SKM-1 (cell line): ENCODE data around the gene HIRIP3.

Experiments
- DNase-seq: peaks from one replicate; lab custom pipeline; 2025; ENCODE audit not compliant: unreplicated experiment; lab: John Stamatoyannopoulos, UW

The HIRIP3 gene

GRCh38 chr16:29984764-29985147 is 10.7 kb downstream of the HIRIP3 start:
- DNase-seq = no peak

GRCh38 chr16:29984137-29984763 is 11.2 kb downstream of the HIRIP3 start:
- DNase-seq = no peak

DNA sequence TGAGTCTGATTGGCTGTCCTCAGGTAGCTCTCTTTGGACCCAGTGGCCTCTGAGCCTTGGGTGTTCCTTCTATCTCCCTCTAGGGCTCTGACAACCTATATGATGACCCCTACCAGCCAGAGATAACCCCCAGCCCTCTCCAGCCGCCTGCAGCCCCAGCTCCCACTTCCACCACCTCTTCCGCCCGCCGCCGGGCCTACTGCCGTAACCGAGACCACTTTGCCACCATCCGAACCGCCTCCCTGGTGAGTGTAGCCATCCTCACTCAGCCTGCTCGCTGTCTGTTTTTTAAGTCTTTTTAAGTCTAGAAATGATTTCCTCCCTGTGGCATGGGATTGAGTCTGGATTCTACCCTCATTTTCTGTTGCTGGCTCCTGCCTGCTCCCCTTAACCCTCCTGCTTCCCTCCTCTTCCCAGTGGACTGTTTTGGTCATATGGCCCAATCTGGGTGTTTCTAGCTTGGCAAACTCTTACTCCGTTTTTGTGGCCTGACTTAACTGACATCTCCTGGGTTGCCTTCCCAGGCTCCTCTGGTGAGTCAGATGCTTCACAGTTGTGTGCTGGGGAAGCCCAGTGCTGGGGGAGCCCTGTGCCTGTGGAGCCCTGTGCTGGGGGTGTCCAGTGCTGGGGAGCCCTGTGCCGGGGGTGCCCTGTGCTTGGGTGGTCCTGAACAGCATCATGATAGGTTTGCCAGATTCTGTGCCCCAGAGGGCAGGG is 11.8 kb downstream of the HIRIP3 start:
- no peak for DNase-seq

DNA sequence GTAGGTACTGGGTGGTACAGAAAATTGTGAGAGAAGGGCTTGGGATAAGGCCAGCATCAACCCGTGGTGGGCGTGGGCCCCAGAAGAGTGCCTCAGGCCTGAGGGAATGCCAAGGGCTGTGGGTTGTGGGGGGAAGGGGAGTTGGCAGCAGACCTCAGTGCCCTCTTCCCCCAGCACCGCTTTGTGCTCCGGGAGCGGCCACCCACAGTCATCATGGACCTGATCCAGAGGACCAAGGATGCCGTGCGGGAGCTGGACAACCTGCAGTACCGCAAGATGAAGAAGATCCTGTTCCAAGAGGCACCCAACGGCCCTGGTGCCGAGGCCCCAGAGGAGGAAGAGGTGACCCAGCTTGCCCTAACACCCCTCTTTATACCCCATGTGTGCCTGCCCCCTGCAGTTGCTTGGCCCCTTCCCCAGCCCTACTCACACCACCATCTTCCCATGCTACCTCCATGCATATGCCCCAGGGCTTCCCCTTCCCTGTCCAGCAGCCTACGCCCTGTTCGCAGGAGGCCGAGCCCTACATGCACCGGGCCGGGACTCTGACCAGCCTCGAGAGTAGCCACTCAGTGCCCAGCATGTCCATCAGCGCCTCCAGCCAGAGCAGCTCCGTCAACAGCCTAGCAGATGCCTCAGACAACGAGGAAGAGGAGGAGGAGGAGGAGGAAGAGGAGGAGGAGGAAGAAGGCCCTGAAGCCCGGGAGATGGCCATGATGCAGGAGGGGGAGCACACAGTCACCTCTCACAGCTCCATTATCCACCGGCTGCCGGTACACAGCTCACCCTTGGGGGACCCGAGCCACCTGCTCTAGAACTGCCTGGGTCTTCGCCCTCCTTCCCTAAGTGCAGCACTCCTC is 12.6 kb downstream of the HIRIP3 start:
- DNase-seq = no peak

DNA sequence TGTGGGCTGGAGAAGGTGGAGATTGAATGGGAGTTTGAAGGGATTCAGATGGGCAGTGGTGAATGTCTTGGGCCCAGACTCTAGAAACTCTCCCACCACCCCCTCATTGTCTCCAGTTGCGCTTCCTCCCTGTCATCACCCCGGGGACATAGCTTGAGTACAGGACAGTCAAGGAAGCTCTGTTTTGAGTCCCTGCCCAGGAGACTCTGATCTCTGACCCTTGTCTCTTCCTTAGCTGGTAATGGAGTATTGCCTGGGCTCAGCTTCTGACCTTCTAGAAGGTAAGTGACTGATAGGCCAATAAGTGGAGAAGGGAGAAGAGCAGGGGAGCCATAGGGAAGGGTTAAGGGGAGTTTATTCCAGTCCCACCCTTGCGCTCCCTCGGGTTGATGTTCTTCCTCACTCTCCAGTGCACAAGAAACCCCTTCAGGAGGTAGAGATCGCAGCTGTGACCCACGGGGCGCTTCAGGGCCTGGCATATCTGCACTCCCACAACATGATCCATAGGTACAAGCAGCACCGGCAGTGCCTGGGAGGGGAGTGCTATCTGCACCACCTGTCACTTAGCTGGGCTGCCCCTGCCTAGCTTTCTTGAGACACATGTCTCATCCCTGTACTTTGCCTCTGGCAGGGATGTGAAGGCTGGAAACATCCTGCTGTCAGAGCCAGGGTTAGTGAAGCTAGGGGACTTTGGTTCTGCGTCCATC is 16.7 kb downstream of the HIRIP3 start:
- no peak for DNase-seq

DNA sequence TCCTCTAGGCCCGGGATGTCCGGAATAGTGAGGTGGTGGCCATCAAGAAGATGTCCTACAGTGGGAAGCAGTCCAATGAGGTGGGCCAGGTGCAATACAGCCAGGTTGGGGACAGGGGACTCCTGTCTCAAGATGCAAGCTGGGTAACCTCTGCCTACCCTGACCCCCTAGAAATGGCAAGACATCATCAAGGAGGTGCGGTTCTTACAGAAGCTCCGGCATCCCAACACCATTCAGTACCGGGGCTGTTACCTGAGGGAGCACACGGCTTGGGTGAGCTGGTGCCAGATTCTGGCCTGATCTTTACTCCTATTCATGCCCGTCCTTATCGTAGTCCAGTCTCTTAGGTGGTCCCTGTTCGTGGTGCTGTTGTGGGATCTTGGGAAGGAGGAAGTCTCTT is 17.3 kb downstream of the HIRIP3 start:
- DNase-seq = no peak

DNA sequence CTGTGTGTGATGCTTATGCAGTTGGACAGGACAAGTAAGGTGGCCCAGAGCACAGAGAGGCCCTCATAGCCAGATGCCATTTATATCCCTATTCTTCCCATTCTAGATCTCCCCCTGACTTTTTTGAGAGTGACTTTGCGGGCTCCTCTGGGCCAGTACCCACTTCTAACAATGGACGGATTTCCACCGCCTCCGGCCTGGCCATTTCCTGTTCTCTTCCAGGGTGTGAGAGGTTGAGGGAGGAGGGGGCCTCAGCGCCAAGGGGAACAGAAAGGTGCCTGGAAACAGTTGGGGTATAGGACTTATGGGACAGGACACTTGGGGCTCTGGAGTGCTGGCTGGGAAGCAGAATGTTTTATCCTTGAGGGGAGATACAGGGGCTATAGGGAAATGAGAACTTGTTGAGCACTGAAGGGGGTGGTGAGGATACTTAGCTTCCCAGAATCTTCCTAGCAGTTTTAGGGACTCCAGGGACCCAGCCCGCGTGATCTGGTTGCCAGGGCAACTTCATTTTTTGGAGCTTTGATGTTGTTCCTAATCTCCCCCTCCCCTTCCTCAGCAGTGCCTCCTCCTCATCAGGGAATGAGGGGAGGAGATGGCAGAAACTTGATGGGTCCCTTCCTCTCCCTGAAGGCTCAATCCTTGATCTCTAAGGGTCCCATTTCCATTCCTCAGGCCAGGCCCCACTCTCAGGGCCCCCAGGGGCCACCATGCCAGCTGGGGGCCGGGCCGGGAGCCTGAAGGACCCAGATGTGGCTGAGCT is 18.2 kb downstream of the HIRIP3 start:
- no peak for DNase-seq

DNA sequence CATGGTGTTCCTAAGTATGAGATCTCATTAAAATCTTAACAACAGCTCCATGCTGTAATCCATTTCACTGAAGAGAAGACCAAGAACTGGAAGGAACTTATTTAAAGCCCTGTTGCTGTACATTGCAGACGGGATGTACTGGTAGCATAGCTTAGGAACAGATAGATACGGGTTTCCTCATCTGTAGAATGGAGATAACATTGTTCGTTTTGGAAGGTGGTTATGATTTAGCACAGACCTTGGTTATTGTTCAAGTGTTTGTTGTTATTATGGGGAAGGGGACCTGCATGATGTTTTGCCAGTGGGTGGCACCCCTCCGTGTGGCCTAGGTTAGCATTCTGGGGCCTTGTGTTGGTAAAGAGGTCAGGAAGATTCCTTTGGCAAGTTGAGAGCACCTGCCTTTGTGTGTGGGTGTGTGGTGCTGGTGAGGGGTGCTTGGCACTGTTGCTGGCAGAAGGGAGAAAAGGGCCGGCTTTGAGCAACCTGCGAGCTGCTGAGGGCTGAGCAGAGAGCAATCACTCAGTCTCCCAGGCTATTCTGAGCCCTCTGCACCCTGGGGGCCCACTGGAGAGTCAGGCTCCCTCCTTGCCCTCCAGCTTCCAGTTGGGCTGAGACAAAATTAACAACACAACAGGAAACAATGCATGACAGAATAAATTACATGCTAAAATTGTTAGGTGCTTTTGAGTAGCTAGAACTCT is 19.5 kb downstream of the HIRIP3 start:
- DNase-seq = no peak

DNA sequence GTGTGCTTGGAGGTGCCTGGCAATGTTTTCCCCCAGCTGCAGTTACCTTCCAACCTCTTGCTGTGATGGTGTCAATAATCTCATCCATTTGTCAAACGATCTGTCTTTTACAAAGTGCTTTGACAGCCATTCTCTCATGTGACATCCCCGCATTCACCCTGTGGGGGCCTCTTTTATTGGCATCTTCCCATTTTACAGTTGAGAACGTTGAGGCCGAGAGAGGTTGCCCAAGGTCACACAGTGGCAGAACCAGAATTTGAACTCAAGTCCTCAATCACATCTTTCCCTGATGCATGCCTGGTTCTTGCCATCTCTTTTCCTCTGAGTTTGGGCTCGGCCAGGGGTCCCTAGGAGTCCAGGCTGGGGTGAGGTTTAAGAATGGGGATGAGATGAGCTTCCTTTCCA is 20.3 kb downstream of the HIRIP3 start:
- DNase-seq = no peak

- DNase-seq = no peak
These were observed 20.9 kb downstream of the HIRIP3 start for GRCh38 chr16:29974291-29975133.

DNA sequence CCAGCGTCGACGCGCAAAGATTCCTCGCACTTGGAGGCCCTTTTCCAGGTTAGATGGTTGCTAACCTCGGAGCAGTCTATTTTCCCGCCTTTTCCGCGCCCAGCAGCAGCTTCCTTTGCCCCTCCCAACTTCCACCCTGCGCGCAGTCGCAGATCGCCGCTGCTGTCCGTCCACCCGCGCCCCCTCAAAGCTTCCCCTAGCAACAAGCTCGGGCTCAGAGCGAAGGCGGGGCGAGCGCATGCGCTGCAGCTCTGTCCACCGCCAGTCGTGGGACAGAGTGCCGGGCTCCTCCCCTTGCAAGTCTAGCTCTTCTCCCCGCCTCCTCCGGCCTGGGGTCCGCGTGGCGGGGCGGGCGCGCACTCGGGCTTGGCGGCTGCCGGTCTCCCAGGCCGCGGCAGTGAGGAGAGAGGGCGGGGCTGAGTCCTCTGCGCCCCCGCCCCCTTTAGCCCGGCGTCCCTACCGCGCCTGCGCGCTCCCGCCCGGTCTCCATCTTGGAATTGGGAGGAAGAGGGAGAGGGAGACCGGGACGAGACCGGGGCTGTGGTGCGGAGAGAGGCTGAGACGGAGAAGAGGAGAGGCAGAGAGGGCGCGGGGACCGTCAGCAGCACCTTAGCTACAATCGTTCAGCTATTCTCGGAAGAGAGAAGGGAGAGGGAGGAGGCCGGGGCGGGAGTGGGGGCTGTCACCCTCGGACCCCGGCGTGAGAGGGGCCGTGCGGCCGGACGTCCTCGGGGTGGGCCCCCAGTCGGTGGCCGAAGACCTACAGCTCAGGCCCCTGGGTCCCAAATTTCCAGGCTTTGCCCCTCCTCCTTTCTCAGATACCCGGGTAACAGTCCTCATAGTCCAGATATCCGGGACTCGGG is 21.8 kb downstream of the HIRIP3 start, which contains the start of gene TAOK2:
TSS of gene TAOK2 (plus strand) at position 485 of the 863 bp plus-strand sequence. CDS start 3,905 bp downstream, outside the sequence.
- DNase-seq = peak; percentile 97

- no peak for DNase-seq
These were observed 22.4 kb downstream of the HIRIP3 start for GRCh38 chr16:29972992-29973383.

GRCh38 chr16:29972500-29972899 is 22.9 kb downstream of the HIRIP3 start:
- DNase-seq = no peak

GRCh38 chr16:29971304-29971703 is 24.1 kb downstream of the HIRIP3 start:
- no peak for DNase-seq

DNA sequence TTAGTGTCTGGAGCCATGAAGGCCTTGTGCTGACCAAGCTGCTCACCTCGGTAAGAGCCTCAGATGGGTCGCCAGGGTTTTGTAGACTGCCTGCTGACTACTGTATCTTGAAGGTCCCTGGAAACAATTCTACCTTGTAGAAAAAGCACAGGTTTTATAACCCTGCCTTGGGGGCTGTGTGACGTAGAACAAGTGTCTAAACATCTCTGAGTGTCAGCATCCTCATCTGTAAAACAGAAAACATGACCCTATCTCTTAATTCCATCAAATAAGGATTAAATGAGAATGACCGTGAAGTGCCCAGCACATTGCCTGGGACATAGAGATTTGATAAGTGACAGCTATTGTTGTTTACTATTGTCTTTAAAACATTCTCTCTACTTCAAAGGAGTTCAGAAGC is 27.2 kb downstream of the HIRIP3 start:
- DNase-seq = no peak

GRCh38 chr16:29963021-29963743 is 32.2 kb downstream of the HIRIP3 start:
- no peak for DNase-seq

DNA sequence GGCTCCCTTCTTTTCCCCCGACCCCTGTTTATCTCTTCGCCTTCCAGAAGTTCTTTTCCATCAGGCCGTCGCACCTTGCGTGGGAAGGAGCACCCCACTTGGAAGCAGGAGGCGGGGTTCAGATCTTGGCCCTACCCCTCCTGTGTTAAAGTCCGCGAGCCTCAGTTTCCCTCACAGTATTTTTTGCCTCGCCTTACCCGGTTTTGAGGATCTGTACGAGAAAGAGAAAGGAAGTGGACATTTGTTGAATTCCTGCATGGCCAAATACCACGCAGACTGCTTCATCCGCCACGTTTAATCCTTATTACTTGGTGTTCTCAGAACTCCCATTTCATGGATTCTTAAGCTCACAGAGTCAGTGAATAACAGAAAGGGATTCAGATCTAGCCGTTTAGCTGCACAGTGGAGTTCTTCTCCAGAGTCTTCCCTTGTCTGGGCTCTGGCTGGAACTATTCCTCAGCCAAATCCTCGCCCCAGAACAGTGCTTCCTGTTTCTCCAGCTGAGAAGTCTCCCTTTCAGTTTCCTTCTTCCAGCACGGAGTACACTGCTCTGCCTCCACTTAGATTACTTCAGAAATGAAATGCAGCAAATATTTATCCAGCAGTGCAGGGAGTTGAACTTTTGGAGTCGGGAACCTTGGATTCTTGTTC is 32.9 kb downstream of the HIRIP3 start:
- DNase-seq = no peak
